HG03039 (cell line): ENCODE data around the gene CNST.
A peak's percentile ranks its signal among the peaks of the same experiment; 100 is the strongest.
"Not testable (repeated sequence)": the region's sequence is repeated elsewhere in the genome, so short reads cannot be mapped to it uniquely, and the experiment has no call there.

Source experiments
- ATAC-seq: cut with Tn5 transposase; IDR thresholded peaks from one replicate; pipeline ENCODE4 v1.9.1; 2021; ENCODE audit warnings: mild to moderate bottlenecking, moderate library complexity; ENCODE audit not compliant: unreplicated experiment

CNST gene

DNA sequence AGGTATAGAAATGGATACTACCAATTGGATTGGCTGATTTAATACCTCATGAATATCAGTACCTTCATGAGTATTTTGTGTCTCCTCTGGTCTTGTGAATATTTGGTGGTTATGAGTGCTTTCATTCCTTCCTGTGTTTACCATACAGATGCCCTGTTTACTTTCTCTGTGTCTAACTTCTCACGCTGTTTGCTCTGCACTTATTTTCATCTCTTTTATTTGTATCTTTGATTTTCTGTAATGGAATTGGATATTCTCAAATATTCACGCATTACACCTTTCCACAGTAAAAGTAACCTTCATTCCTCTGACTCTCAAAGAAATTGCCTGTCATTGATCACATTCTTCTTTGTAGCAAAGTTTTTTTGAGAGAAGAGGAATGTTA, 16.8 kb downstream of the CNST start:
- ATAC-seq = no peak

DNA sequence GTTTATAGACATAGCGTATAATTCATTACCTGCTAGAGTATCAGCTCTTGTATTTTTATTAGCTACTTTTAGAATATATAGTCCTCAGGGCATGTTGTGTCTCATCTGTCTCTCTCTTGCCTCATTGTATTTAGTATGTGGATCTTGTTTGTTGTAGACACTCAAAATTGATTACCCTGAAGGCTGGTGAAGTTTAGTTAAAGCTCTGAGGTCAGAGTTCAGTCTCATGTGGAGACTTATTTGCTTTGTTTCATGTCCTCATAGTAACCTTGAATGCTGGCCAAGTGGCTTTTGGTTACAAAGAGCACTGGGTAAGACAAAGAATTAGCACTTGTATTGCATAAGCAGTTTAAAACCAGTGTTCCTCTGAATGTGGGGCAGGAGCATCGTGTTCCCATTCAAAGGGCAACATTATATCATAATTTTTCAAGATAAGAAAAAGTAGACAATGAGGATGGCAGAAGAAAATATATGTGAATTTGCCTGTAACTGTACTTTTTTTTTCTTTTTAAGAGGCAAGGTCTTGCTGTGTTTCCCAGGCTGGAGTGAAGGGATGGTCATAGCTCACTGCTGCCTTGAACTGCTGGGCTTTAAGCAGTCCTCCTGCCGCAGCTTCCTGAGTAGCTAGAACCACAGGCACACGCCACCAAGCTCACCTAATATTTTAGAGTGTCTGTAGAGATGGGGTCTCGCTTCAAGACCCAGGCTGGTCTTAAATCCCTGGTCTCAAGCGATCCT, 17.4 kb downstream of the CNST start:
- no peak for ATAC-seq

DNA sequence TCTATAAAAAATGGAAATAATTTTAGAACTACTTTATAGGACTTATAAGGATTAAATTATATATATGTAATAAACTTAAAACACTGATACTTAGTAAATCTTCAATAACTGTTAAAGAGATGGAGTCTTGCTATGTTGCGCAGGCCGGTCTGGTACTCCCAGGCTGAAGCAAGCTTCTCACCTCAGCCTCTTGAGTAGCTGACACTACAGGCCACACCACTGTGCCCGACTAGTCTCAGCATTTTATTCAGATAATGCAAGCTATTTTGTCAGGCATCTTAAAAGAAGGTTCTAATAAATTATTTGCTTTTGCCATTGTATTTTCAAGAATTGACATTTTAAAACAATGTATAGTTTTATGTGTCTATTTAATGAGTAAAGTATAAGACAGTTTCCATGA, 20.8 kb downstream of the CNST start:
- no peak for ATAC-seq

DNA sequence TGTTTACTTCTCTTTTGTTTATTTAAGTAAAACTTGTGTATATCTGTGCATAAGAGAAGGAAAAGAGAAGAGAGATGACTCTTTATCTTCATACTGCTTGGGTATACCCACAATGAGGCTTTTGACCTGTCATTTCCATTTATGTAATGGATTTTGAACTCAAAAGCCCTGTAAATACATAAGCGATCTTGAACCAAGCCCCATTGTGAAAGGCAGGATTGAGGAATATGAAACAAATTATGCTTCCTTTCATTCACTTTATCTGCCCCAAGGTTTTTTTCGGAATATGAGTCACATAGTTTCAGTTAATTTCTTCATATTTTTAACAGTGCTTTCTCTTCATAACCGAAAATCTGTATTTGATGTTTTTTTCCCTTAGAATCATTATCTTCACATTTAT, 21.4 kb downstream of the CNST start:
- ATAC-seq = no peak

DNA sequence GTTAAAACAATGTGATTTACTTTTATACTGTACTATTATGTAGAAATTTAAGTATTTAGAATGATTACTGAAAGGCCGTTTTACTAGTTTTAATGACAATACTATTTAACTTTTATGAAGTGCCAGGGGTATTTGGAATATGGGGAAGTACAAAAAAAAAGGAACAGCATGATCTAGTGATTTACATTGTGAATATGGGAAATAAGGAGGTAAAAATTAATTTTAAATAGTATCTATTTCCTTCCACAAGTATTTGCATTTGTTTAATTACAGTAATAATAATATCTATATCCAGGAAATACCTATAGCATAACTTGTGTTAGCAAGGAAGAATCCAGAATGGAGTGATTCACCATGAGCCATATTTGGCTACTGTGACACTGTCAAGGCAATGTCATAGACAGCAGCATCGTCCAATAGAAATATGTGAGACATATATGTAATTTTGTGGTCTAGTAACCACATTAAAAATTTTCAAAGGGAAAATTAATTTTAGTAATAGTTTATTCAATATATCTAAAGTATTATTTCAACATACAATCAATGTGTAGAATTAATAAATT, 22.0 kb downstream of the CNST start:
- ATAC-seq = no peak

DNA sequence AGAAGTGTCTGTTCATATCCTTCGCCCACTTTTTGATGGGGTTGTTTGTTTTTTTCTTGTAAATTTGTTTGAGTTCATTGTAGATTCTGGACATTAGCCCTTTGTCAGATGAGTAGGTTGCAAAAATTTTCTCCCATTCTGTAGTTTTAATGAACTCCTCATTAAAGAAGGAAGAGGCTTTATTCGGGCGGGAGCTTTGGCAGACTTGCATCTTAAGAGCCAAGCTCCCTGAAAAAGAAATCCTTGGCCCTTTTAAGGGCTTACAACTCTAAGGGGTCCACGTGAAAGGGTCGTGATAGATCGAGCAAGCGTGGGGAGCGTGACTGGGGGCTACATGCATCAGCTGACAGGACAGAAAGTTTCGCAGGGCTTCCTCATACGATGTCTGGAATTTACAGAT, 23.7 kb downstream of the CNST start:
- not testable (repeated sequence) for ATAC-seq

DNA sequence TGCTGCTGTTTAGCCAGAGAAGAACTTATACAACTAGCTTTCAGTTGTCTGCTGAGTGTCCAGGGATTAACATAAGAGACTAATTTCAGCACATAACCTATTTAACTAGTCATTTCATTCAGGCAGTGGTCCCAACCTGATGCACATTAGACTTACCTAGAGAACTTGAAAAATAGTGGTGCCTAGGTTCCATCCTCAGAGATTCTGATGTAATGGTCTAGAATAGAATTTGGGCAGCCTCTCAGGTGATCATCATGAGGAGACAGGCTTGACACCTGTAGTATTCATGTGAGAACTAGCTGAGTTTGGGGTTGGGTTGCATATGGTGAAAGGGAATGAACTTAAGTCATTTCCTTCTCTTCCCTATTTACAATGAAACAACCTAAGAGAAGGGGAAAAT, 24.8 kb downstream of the CNST start:
- peak; percentile 23 for ATAC-seq

DNA sequence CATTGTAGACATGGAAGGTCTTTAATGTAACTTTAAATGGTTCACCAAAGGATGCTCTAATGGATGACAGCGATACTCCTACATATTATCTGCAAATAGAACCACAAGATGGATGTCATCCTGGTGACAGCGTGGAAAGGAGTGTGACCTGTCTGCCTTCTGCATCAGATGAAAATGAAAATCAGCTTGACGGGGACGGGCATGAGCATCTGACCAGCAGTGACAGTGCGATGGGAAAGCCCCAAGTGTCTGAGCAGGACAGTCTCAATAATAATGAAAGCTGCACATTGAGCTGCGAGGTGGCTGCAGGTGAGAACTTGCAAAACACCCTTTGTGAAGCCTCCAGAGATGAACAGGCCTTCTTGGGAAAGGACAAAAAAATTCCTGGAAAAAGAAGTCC, 25.2 kb downstream of the CNST start:
- ATAC-seq = peak; percentile 97

DNA sequence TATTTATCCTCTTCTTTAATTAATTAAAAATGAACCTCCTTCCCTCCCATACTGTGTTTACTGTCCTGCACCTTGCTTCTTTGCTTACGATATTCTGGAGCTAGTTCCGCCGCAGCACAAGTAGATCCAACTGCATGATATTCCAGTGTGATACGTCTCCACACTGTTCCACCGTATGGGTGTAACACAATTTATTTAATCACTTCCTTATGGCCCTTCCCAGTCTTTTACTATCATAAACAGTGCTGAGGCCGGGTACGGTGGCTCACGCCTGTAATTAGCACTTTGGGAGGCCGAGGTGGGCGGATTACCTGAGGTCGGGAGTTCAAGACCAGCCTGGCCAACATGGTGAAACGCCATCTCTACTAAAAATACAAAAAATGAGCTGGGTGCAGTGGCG, 25.7 kb downstream of the CNST start:
- no peak for ATAC-seq

DNA sequence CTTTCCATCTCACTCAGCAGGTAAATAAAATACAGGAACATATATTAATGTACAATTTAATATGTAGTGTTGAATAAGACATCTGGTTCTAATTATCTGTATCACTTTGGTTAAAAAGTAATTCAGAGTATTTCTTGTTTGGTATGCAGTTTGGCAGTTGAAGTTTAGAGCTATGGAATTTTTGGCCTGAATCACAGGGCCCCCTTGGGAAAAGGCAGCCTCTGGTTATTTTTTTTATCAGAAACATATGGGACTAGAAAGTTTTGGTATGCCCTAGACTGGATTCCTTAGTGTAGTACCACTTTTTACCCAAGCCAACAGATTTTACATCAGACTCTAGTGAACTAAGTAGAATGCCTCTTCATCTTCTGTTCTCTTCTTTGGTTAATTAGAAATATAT, 26.4 kb downstream of the CNST start:
- no peak for ATAC-seq

DNA sequence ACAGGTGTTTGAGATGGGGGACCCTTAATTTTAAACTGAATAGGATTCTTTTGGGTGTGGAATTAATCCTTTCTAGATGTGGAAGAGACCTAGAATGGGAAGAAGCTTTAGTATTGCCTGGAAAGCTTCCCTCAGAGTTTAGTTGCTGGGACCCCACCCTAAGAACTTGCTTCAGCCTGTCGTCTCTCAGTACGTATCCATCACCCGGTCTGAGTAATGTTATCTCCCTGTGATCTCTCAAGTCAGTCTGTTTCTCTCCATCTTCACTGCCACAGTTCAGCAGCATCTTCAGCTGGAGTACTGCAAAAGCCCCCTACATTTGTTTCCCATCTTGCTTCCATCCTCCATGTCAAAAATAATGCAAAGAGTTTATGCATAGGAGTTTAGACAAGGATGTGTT, 28.9 kb downstream of the CNST start:
- no peak for ATAC-seq

DNA sequence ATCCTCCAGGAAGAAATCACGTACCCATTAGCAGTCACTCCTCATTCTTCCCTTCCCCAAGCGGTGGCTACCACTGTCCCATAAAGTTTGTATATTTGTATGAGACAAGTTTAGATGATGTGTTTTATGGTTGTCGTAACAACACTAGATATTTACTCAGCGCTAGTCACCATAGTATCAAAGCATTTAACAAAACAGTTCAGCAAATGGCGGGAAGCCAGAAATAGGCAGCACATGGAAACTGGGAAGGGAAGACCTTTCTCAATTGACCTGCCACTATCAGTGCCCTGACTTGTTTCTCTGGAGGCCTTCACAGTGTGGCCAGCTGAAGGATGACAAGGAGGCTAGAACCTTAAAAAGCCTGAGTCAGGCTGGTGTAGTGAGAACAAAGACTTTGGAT, 31.1 kb downstream of the CNST start:
- ATAC-seq = no peak

DNA sequence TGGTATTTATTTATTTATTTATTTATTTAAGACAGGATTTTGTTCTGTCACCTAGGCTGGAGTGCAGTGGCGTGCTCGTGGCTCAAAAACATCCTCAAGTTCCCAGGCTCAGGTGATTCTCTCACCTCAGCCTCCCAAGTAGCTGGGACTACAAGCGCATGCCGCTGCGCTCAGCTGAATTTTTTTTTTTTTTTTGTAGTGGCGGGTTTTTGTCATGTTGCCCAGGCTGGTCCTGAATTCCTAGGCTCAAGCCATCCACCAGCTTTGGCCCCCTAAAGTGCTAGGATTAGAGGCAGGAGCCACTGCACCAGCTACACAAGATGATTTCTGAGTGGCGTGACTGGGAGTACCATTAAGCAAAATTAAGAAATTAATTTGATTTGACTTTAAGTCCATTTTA, 31.7 kb downstream of the CNST start:
- no peak for ATAC-seq

DNA sequence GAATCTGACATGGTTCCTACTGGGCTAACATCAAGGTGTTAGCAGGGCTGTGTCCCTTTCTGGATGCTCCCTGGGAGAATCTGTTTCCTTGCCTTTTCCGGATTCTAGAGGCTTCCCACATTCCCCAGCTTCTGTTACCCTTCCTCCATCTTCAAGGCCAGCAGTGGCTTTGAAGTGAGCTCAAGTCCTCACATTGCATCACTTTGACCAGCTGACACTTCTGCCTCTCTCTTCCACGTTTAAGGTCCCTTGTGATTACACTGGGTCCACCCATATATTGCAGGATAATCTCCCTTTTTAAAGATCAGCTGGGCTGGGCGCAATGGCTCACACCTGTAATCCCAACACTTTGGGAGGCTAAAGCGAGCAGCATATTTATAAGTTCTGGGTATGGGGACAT, 33.1 kb downstream of the CNST start:
- no peak for ATAC-seq

DNA sequence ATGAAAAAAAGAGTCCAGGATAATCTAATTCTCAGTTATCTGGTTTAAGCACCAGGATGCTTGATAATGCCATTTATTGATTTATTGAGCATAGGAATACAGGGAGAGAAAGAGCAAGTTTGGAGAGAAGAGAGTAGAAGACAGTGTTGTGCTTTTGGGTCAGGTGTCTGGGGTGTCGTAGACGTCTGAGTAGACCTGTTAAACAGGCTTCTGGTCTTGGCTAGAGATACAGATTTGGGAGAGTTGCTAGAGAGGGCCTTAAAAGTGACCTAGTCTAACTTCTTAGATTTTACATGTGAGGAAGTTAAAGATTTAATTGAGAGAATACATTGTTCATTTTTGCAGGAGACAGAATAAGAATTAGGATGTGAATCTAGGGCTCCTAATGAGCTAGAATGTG, 34.3 kb downstream of the CNST start:
- no peak for ATAC-seq

DNA sequence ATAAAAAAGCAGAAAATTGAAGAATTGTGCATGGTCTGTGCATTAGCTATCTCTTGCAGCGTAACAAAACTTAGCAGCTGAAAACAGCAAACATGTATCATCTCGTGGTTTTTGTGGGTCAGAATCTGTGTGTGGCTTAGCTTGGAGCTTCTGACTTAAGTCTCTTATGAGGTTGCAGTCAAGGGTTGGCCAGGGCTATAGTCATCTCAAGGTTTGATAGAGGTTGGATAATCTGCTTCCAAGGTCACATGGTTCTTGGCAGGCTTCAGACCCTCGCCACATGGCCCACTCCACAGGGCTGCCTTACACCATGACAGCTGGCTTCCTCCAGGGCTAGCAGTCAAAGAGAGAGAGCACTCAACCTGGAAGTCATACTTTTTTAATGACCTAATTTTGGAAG, 35.9 kb downstream of the CNST start:
- no peak for ATAC-seq

DNA sequence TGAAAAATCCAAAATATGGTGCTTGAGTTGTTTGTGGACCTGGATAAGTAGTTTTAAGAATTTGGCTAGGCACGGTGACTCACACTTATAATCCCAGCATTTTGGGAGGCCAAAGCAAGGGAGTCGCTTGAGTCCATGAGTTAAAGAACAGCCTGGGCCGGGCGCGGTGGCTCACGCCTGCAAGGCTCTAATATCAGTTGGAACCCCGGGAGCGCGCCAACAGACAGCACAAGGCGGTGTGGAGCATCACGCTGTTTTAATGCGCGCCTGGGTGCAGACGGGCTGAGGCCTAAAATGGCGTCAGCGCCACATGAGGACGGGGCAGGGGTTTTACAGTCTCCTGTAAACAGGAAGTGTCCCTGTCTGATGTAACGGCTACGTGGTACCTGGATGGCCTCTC, 39.0 kb downstream of the CNST start:
- not testable (repeated sequence) for ATAC-seq

DNA sequence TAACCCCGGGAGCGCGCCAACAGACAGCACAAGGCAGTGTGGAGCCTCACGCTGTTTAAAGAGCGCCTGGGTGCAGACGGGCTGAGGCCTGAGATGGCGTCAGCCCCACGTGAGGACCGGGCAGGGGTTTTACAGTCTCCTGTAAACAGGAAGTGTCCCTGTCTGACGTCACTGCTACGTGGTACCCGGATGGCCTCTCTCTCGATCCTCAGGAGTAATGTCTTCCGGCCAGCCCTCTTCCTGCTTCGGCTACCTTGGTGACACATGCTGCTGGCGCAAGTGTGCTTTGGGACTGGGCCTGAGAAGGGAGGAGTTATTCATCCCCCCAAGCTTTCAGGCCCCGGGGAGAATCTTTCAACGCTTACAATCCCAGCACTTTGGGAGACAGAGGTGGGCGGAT, 41.2 kb downstream of the CNST start:
- no peak for ATAC-seq

DNA sequence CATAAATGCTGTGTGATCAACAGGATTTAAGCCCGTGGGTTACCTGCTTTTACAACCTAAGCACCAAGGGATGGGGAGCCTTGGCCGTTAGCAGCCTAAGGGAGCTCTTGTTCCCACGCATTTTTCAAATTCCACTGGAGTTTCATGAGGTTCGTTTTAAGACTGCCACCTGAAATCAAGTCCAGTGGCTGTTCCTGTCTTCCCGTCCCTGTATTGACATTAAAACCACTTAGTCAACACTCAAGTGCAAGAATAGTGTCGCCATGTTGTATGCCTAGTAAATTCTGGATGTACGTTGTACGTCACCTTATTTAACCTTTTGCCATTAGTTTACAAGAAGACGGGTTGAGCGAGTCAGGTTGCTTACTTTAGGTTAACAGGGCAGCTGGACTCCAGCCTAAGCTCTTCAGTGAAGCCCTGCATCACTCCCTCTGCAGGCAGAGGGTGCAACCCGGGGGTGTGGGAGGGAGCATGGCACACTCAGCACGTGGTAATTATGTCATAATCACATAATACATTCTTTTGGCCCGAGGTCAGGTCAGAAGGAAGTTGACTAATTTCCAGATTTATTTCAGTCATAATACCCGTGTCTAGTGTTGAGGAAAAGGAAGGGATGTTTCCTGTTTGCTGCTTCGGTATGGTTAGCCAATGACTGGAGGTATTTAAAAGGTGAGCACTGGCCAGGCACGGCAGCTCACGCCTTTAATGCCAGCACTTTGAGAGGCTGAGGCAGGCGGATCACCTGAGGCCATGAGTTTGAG, 42.5 kb downstream of the CNST start:
- ATAC-seq = no peak

DNA sequence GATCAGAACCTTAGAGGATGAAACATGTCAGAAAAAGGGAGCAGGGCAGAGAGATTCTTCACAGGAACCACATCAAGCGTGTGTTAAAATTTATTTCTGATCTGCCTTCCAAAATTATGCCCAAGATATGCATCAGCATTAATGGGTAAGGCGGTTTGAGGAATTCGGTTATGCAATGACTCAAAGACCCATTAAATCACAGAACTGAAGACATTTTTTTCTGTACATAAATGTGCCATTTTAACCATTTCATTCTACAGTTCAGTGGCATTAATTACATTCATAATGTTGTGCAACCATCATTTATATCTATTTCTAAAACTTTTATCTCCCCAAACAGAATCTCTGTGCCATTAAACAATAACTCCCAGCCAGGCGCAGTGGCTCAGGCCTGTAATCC, 43.4 kb downstream of the CNST start:
- ATAC-seq = no peak

DNA sequence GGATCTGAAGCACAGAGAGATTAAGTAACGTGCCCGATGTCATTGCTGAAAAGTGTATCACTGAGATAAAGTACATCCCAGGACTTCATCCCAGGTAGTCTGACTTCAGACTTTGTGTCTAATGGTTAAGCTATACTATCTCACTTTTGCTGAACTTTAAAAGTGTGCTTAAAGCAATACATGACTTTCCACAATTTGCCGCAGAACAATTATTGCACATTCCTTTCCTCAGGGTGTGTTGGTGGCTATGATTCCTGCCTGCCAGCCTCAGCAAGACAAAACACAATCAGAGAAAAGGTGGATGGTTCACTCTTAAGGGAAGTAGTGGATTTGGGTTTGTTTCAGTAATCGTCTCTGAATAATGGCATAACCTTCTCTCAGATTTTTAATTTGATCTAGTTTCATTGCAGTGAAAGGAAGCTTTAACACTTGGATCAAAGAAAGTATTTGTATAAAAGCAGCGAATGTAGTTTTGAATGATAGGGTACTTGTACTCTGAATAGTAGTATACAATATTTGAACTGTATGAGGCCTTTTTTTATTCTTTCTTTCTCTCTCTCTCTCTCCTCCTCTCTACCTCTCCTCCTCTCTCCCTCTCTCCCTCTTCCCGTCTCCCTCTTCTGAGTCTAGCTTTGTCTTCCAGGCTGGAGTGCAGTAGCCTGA, 47.0 kb downstream of the CNST start:
- ATAC-seq = no peak

DNA sequence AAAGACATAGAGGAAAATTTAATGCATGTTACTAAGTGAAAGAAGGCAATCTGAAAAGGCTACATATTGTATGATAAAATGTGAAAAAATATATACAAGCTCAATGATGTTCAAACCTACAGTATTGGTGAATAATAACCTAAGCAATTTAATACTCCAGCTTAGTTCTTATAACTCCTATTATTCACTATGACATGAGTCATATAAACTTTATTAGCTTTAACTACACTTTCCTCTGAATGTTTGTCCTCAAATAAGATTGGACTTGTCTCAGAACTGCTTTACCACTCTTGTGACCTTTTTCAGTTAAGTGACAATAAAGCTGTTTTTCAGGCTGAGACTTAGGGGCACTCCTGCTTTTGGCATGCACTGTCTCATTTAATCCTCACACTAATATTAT, 50.9 kb downstream of the CNST start:
- ATAC-seq = no peak
